ENCODE results near the gene TENM3. TPM values are rescaled to one million over a fixed set of nuclear protein-coding genes. Genes with fewer than 3 reads are reported as not detected.

Gene TENM3
- total and polyA plus RNA-seq, 2 donors from 2014 or later: 0.58 to 6.8 TPM

GRCh38 chr4:182756161-182756690 lies 513.0 kb downstream of the TENM3 start:
- no peak overlapping the region for H3K9ac ChIP-seq (ENCODE audit: low read length in 3 of 3)
- no peaks in the 10 kb centered on the region for H3K36me3 ChIP-seq (ENCODE audit: control insufficient read depth in 2 of 3, insufficient read depth in 3 of 3, low read length in 3 of 3)
- TF ChIP-seq CTCF (IDR thresholded peaks at IDR 0.05; ENCODE audit: borderline replicate concordance, extremely low read depth, insufficient read depth): no peak
- H3K27me3 ChIP-seq (ENCODE audit: control insufficient read depth, insufficient read depth, low read length): no peaks in the 10 kb centered on the region
- no peak overlapping the region for H3K27ac ChIP-seq (ENCODE audit: low read depth in 2 of 2, low read length in 2 of 2)
- intact Hi-C loops (cut with DNase I): no loop called here
- DNase-seq (no peak), FAIRE-seq (no peak)
- no peak overlapping the region for H3K4me3 ChIP-seq (ENCODE audit: low read length in 3 of 3)
- no peaks in the 10 kb centered on the region for H3K9me3 ChIP-seq (ENCODE audit: control insufficient read depth in 2 of 3, insufficient read depth in 1 of 3, low read length in 3 of 3)
- H3K4me1 ChIP-seq (ENCODE audit: control insufficient read depth in 2 of 3, insufficient read depth in 2 of 3, low read depth in 1 of 3, low read length in 3 of 3): no peaks in the 10 kb centered on the region

DNA sequence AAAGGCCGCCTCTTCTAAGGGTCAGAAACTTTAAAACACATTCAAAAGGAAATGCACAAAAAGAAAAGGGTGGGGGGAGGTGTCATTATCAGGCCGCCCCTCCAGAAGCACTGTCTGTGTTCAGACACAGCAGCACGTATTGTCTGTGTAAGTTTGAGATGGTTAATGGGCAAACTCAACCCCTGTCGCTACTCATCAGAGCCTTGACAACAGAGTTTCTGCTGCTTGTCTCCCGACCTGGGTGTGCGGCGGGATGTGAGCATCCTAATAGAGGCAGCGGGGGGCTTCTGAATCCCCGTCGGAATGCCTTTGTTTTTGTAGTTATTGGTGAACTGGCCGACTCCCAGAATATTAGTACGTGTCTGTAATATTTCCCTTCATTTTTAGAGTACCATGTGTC lies 515.1 kb downstream of the TENM3 start:
- intact Hi-C loops (cut with DNase I): no loop called here
- DNase-seq (no peak), FAIRE-seq (no peak)
- Histone ChIP-seq H3K36me3 (ENCODE audit: control insufficient read depth in 2 of 3, insufficient read depth in 3 of 3, low read length in 3 of 3) (no peaks in the 10 kb centered on the region), H3K9ac (ENCODE audit: low read length in 3 of 3) (no peak overlapping the region), H3K4me1 (ENCODE audit: control insufficient read depth in 2 of 3, insufficient read depth in 2 of 3, low read depth in 1 of 3, low read length in 3 of 3) (no peaks in the 10 kb centered on the region), H3K9me3 (ENCODE audit: control insufficient read depth in 2 of 3, insufficient read depth in 1 of 3, low read length in 3 of 3) (no peaks in the 10 kb centered on the region), H3K27ac (ENCODE audit: low read depth in 2 of 2, low read length in 2 of 2) (no peak overlapping the region), H3K4me3 (ENCODE audit: low read length in 3 of 3) (no peak overlapping the region), H3K27me3 (ENCODE audit: control insufficient read depth, insufficient read depth, low read length) (no peaks in the 10 kb centered on the region)
- TF ChIP-seq CTCF (IDR thresholded peaks at IDR 0.05; ENCODE audit: borderline replicate concordance, extremely low read depth, insufficient read depth): no peak

DNA sequence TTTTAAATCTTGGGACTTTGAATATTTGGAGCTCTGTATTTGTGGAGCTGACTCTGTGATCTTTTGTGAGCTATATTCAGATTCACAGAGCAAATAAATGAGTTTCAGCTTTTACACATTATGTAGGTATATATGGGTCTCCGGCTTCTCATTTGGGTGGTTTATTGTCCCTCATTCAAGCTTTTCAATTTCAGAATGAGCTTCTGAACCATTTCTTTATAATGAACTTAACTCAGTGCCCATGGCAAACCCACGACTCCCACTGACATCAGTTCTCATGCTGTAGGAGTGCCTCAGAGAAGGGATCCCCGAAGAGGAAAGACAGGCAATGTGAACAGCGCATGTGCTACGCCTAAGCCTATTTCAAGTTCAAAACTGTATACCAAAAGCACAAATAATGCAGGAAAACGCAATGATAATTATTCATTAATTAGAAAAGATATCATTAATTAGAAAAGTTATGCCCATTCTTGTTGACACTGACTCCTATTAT lies 517.4 kb downstream of the TENM3 start:
- H3K9me3 ChIP-seq (ENCODE audit: control insufficient read depth in 2 of 3, insufficient read depth in 1 of 3, low read length in 3 of 3): no peaks in the 10 kb centered on the region
- TF ChIP-seq CTCF (IDR thresholded peaks at IDR 0.05; ENCODE audit: borderline replicate concordance, extremely low read depth, insufficient read depth): no peak
- no peak overlapping the region for H3K9ac ChIP-seq (ENCODE audit: low read length in 3 of 3)
- FAIRE-seq: no peak
- H3K27ac ChIP-seq (ENCODE audit: low read depth in 2 of 2, low read length in 2 of 2): no peak overlapping the region
- no peak overlapping the region for H3K4me3 ChIP-seq (ENCODE audit: low read length in 3 of 3)
- no peaks in the 10 kb centered on the region for H3K4me1 ChIP-seq (ENCODE audit: control insufficient read depth in 2 of 3, insufficient read depth in 2 of 3, low read depth in 1 of 3, low read length in 3 of 3)
- H3K36me3 ChIP-seq (ENCODE audit: control insufficient read depth in 2 of 3, insufficient read depth in 3 of 3, low read length in 3 of 3): no peaks in the 10 kb centered on the region
- intact Hi-C loops (cut with DNase I): no loop called here
- H3K27me3 ChIP-seq (ENCODE audit: control insufficient read depth, insufficient read depth, low read length): no peaks in the 10 kb centered on the region
- no peak for DNase-seq

GRCh38 chr4:182764137-182764536 lies 520.9 kb downstream of the TENM3 start:
- Histone ChIP-seq H3K4me1 (ENCODE audit: control insufficient read depth in 2 of 3, insufficient read depth in 2 of 3, low read depth in 1 of 3, low read length in 3 of 3) (no peaks in the 10 kb centered on the region), H3K27me3 (ENCODE audit: control insufficient read depth, insufficient read depth, low read length) (no peaks in the 10 kb centered on the region), H3K9ac (ENCODE audit: low read length in 3 of 3) (no peak overlapping the region), H3K27ac (ENCODE audit: low read depth in 2 of 2, low read length in 2 of 2) (no peak overlapping the region), H3K9me3 (ENCODE audit: control insufficient read depth in 2 of 3, insufficient read depth in 1 of 3, low read length in 3 of 3) (no peaks in the 10 kb centered on the region), H3K36me3 (ENCODE audit: control insufficient read depth in 2 of 3, insufficient read depth in 3 of 3, low read length in 3 of 3) (no peaks in the 10 kb centered on the region), H3K4me3 (ENCODE audit: low read length in 3 of 3) (no peak overlapping the region)
- DNase-seq: no peak
- intact Hi-C loops (cut with DNase I): no loop called here
- no peak for FAIRE-seq
- TF ChIP-seq CTCF (IDR thresholded peaks at IDR 0.05; ENCODE audit: borderline replicate concordance, extremely low read depth, insufficient read depth): no peak
